HG03457 (cell line): ENCODE results near the gene RTTN.
"Not testable (repeated sequence)": the region's sequence is repeated elsewhere in the genome, so short reads cannot be mapped to it uniquely, and the experiment has no call there.

ENCODE experiments used
- ATAC-seq: cut with Tn5 transposase; IDR thresholded peaks from one replicate; pipeline ENCODE4 v1.9.1; 2021; ENCODE audit warnings: moderate number of reproducible peaks; ENCODE audit not compliant: unreplicated experiment

RTTN gene

GRCh38 chr18:70156886-70157285 is 48.6 kb downstream of the RTTN start:
- no peak for ATAC-seq

- no peak for ATAC-seq
Measured at GRCh38 chr18:70154591-70155194, 50.8 kb downstream of the RTTN start.

- no peak for ATAC-seq
Measured at GRCh38 chr18:70151614-70152013, 53.9 kb downstream of the RTTN start.

- ATAC-seq: no peak
Measured at GRCh38 chr18:70149616-70150301, 55.7 kb downstream of the RTTN start.

- ATAC-seq: no peak
Measured at GRCh38 chr18:70149156-70149555, 56.3 kb downstream of the RTTN start.

GRCh38 chr18:70148039-70148938 is 57.2 kb downstream of the RTTN start:
- no peak for ATAC-seq

- no peak for ATAC-seq
Measured at GRCh38 chr18:70146174-70146573, 59.3 kb downstream of the RTTN start.

GRCh38 chr18:70142001-70142400 is 63.5 kb downstream of the RTTN start:
- no peak for ATAC-seq

- ATAC-seq: no peak
Measured at GRCh38 chr18:70139138-70139537, 66.3 kb downstream of the RTTN start.

GRCh38 chr18:70135604-70136003 is 69.9 kb downstream of the RTTN start:
- no peak for ATAC-seq

- ATAC-seq: no peak
Measured at GRCh38 chr18:70132999-70133398, 72.5 kb downstream of the RTTN start.

GRCh38 chr18:70128271-70128670 is 77.2 kb downstream of the RTTN start:
- no peak for ATAC-seq

- no peak for ATAC-seq
Measured at GRCh38 chr18:70127359-70127758, 78.1 kb downstream of the RTTN start.

GRCh38 chr18:70126832-70127231 is 78.7 kb downstream of the RTTN start:
- ATAC-seq: no peak

GRCh38 chr18:70124139-70124538 is 81.3 kb downstream of the RTTN start:
- ATAC-seq: no peak

GRCh38 chr18:70121842-70122241 is 83.6 kb downstream of the RTTN start:
- ATAC-seq: no peak

- ATAC-seq: no peak
Measured at GRCh38 chr18:70116949-70117348, 88.5 kb downstream of the RTTN start.

GRCh38 chr18:70113511-70113910 is 92.0 kb downstream of the RTTN start:
- no peak for ATAC-seq

- no peak for ATAC-seq
Measured at GRCh38 chr18:70110678-70111077, 94.8 kb downstream of the RTTN start.

- no peak for ATAC-seq
Measured at GRCh38 chr18:70107091-70107490, 98.4 kb downstream of the RTTN start.

- not testable (repeated sequence) for ATAC-seq
Measured at GRCh38 chr18:70102854-70103253, 102.6 kb downstream of the RTTN start.

GRCh38 chr18:70089858-70090257 is 115.6 kb downstream of the RTTN start:
- ATAC-seq: no peak
